Occipital lobe (tissue), 2 donors: ENCODE measurements around the gene SH3RF2. TPM values are rescaled to one million over a fixed set of nuclear protein-coding genes. Genes with fewer than 3 reads are reported as not detected.
A peak's percentile ranks its signal among the peaks of the same experiment; 100 is the strongest.
"Not testable (repeated sequence)": the region's sequence is repeated elsewhere in the genome, so short reads cannot be mapped to it uniquely, and the experiment has no call there.

Experiments
- DNase-seq: peaks from one replicate; lab custom pipeline; 2025; lab: John Stamatoyannopoulos, UW
- total RNA-seq: library from RNA; depleted of rRNA; stranded (reverse); fragments of >200 nt; gene quantifications from one replicate; pipeline ENCODE4 v1.2.3, GENCODE V29; 2014

SH3RF2 gene
- total RNA-seq, 1 donor from 2014 or later = 0.31 TPM

GRCh38 chr5:145979270-145980223 is 43.2 kb downstream of the SH3RF2 start:
- DNase-seq = no peak

GRCh38 chr5:145980259-145980658 is 43.9 kb downstream of the SH3RF2 start:
- DNase-seq = no peak

DNA sequence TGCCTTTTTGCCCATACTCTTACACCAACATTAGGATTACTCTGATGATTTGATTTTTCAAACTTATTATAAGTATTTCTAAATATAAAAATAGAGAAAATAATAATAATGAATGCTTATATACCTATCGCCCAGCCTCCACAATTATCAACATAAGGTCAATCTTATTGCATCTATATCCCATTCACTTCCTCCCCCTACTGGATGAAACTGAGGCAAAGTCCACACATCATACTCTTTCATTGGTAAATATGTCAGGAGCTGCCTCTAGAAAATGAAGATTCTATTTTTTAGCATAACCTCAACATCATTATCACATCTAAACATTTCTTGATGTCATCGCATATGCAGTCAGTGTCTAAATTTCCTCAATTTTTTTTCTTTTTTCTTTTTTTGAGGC is 44.3 kb downstream of the SH3RF2 start:
- DNase-seq = no peak

DNA sequence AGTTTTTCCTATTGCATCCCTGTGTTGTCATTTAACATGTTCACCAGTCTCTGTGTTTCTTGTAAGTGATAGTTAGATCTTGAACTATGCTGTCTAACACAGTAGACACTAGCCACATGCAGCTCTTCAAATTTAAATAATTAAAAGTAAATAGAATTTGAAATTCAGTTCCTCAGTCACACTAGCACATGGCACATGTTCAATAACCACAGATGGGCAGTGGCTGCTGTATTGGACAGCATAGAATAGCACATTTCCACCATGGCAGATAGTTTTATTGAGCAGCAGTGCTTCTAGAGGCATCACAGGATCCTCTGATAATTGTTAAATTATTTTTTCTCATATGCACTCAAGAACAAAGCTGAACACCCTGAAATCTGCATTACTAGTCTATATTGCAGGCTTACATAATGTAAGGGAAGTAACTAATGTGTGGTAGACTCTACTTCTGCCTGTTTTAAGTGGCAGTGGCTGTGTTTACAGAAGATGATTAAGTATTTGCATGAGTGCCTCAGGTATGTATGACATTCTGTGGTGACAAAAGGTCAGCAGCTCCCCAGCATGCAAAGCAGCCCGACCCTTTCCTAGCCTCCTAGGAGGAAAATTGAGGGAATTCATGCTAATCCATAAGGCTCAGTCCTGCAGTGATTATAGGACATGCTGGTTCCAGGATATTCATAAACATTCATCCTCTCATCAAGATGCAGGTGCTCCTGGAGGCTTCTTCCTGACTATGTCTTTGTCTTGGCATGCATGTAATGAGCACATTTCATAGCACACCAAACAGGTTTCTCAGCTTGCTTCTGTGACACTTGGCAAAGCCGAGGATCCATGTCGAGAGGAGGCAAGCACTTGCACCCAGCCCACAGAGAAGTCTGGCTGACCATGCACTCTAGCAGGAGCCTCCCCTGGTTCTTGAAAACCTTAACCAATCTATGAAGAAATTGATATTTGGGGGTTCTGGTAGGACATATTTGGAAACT is 45.5 kb downstream of the SH3RF2 start:
- DNase-seq = no peak

DNA sequence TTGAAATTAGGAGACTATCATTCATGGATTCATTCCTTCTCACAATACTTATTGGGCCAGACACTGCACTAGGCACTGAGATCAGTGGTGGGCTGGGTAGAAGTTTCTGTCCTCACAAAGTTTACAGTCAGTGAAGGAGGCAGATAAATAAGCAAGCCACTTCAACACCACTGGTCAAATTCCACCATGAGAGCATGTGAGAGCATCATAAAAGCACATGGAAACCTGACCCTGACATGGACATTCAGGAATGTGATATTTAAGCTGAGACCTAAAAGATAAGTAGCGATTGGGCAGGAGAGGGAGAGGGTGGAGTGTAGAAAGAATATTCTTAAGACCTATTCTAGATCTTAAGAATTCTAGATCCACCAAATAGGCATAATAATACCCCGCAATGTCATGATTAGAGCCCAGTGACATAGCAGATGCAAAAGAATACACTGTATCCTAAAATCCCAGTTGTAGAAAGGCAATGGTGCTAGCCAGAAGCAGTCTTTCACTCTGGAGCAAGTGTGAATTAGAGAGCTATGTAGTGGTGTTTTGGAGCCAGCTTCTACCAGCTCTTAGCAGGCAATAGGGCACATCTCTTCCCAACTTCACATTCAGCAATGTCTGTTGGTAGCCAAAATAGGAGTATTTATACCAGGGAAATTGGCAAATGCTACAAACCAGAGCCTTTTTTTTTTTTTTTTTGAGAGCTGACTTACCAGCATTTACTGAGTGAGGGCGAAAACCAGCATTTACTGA is 46.4 kb downstream of the SH3RF2 start:
- no peak for DNase-seq

DNA sequence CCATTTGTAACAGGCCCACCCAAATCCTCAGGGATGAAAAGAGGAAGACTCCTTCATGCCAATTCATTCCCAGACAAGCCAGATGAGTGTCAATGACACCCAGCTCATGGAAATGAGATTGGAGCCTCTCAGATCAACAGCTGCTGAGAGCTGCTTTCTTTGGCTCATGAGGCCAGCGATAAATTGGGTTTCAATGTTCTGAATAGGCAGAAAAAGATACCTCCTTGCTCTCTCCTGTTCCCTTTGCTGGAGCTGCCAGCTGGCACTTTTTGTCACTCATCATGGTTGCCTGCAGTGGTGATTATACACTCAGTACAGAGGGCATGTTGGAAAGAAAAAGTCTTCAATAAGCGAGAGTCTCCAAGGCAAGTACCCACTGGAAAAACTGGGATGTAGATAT is 47.1 kb downstream of the SH3RF2 start:
- peak; percentile 12 for DNase-seq

GRCh38 chr5:145984072-145984471 is 47.7 kb downstream of the SH3RF2 start:
- DNase-seq = no peak

- DNase-seq = no peak
Observed at GRCh38 chr5:145987856-145988255, 51.5 kb downstream of the SH3RF2 start.

- no peak for DNase-seq
Observed at GRCh38 chr5:145988993-145989392, 52.6 kb downstream of the SH3RF2 start.

DNA sequence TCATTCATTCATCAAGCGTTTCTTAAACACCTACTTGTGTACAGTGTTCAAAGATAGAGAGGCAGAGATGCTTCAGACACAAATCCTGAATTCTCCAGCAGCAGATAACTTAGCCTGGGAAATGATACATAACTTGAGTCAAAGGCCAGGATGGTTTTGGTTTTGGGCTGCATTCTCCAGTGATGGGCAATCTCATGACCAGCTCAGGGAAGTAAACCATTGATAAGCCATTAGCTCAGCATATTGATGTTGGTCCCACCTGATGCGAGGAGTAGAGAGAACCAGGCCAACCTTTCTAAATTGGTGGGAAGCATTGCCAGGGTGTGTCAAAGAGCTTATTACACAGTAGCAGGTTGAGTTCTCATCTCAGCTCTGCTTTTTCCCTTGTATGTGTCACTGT is 53.0 kb downstream of the SH3RF2 start:
- no peak for DNase-seq

- DNase-seq = no peak
Observed at GRCh38 chr5:145990170-145990569, 53.8 kb downstream of the SH3RF2 start.

GRCh38 chr5:145991044-145991575 is 54.7 kb downstream of the SH3RF2 start:
- DNase-seq = no peak

- DNase-seq = not testable (repeated sequence)
Observed at GRCh38 chr5:145993538-145993937, 57.2 kb downstream of the SH3RF2 start.

DNA sequence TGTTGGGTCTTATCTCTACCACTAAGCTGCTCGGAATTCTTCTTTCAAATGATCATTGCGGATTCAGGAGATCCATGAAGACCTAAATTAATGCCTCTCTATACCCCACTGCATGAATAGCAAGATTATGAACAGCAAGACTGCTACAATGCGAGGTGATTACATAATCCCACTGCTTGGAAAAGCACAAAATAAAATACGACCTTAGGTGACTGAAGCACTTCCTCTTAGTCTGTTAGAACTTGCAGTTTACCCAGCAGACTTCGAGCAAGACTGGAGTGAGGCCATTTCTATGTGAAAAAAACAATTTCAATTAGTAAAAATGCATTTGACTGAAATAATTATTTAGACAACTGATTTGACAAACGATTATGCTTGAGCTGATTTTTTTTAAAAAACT is 59.8 kb downstream of the SH3RF2 start:
- no peak for DNase-seq

DNA sequence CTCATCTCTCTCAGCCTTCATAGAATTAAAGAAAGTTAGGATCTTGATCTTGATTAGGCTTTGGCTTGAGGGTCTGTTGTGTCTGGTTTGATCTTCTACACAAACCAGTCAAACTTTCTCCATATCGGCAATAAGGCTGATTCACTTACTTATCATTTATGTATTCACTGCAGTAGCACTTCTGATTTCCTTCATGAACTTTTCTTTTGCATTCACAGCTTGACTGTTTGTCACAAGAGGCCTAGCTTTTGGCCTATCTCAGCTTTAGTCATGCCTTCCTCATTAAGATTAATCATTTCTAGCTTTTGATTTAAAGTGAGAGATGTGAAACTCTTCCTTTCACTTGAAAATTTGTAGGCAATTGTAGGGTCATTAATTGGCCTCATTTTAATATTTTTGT is 62.8 kb downstream of the SH3RF2 start:
- DNase-seq = no peak

- no peak for DNase-seq
Observed at GRCh38 chr5:146000072-146000471, 63.7 kb downstream of the SH3RF2 start.

- DNase-seq = no peak
Observed at GRCh38 chr5:146001544-146002190, 65.3 kb downstream of the SH3RF2 start.

DNA sequence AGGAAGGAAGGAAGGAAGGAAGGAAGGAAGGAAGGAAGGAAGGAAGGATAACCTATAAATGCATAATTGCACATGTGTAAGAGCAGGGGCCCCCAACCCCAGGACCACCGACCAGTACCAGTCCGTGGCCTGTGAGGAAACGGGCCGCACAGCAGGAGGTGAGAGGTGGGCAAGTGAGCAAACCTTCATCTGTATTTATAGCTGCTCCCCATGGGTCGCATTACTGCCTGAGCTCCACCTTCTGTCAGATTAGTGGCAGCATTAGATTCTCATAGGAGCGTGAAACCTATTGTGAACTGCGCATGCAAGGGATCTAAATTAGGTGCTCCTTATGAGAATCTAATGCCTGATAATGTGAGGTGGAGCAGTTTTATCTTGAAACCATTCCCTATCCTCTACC is 66.1 kb downstream of the SH3RF2 start:
- DNase-seq = no peak

- no peak for DNase-seq
Observed at GRCh38 chr5:146003852-146004251, 67.5 kb downstream of the SH3RF2 start.

- DNase-seq = no peak
Observed at GRCh38 chr5:146005264-146005663, 68.9 kb downstream of the SH3RF2 start.

- DNase-seq = no peak
Observed at GRCh38 chr5:146005723-146006122, 69.3 kb downstream of the SH3RF2 start.
